OCI-LY1 (cell line): ENCODE data around the gene CELSR1.

ENCODE experiments used
- CTCF ChIP-seq: fragments of 200-600 bp; sonication (generic), shearing (Covaris generic); IDR thresholded peaks from 2 replicates; pipeline ENCODE4 v1.5.1; 2017; ENCODE audit warnings: mild to moderate bottlenecking, antibody characterized with exemption, low read length, moderate library complexity, mixed read lengths
- EZH2 ChIP-seq: fragments of 200-600 bp; sonication (generic), shearing (Covaris generic); IDR thresholded peaks from 2 replicates; pipeline ENCODE4 v1.8.0; 2017; ENCODE audit warnings: borderline replicate concordance, mixed run types, mild to moderate bottlenecking, antibody characterized with exemption, low read length, moderate library complexity, mixed read lengths

- no peak for TF ChIP-seq CTCF
- no peak for TF ChIP-seq EZH2
These were observed 189.2 kb downstream of the CELSR1 start for GRCh38 chr22:46348099-46348695.
